Measurements from ENCODE around the gene CD164L2. TPM values are rescaled to one million over a fixed set of nuclear protein-coding genes. Genes with fewer than 3 reads are reported as not detected.

The CD164L2 gene
- polyA plus RNA-seq, 3 donors: not detected

DNA sequence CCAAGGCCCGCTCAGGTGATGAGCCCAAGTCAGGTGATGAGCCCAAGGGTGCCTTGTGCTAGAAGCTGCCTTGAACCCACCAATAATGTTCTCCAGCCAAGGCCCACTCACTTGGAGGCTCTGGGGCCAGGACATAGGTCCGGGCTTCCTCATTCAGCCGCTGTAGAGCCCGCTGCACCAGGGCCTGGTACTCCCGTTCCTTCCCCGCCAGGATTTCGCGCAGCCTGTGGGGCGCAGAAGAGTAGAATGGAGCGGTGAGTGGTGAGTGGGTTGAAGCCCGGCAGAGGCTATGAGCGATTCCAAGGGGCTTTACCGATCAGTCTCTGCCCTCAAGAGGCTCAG is 26.9 kb downstream of the CD164L2 start:
- TF ChIP-seq, protein P1, sequence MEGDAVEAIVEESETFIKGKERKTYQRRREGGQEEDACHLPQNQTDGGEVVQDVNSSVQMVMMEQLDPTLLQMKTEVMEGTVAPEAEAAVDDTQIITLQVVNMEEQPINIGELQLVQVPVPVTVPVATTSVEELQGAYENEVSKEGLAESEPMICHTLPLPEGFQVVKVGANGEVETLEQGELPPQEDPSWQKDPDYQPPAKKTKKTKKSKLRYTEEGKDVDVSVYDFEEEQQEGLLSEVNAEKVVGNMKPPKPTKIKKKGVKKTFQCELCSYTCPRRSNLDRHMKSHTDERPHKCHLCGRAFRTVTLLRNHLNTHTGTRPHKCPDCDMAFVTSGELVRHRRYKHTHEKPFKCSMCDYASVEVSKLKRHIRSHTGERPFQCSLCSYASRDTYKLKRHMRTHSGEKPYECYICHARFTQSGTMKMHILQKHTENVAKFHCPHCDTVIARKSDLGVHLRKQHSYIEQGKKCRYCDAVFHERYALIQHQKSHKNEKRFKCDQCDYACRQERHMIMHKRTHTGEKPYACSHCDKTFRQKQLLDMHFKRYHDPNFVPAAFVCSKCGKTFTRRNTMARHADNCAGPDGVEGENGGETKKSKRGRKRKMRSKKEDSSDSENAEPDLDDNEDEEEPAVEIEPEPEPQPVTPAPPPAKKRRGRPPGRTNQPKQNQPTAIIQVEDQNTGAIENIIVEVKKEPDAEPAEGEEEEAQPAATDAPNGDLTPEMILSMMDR (IDR thresholded peaks at IDR 0.05): no peak
- H3K36me3 Mint-ChIP-seq: peaks cover 23 to 75% of the 10 kb centered on the region in 2 donors
- H3K27ac Mint-ChIP-seq: peak overlapping the region in 1 of 7 donors; percentile 55
- no peak overlapping the region for H3K27ac ChIP-seq (ENCODE audit: low read depth in 1 of 2, low read length in 2 of 2)
- peaks cover 0 to 2% (median 0%) of the 10 kb centered on the region in 7 donors for H3K9me3 Mint-ChIP-seq
- no peak for DNase-seq
- intact Hi-C loops (cut with micrococcal nuclease): loop anchor here in 1 of 2 donors (5.0 kb wide), 1 partner anchor 41 kb away; no protein-coding TSS in a partner anchor
- peaks cover 15 to 33% of the 10 kb centered on the region in 2 donors for H3K36me3 ChIP-seq (replicated peaks in 1 of 2; ENCODE audit: control insufficient read depth in 1 of 2, insufficient read depth in 2 of 2, low read length in 2 of 2)
- H3K4me1 Mint-ChIP-seq: peaks cover 27% of the 10 kb centered on the region
- peak overlapping the region in 1 of 3 experiments; percentile 64 for H3K4me3 ChIP-seq (replicated peaks in 1 of 3; ENCODE audit: low read depth in 2 of 3, low read length in 3 of 3)
- peak overlapping the region; percentile 84 for H3K4me2 ChIP-seq (replicated peaks; ENCODE audit: extremely low read depth, low read length, poor library complexity, severe bottlenecking)
- peaks cover 13% of the 10 kb centered on the region for H4K20me1 ChIP-seq (ENCODE audit: insufficient read depth, low read length)
- H3K27me3 Mint-ChIP-seq (ENCODE audit: low read depth in 3 of 3): peaks cover 15 to 29% (median 25%) of the 10 kb centered on the region in 3 donors
- H3K27me3 ChIP-seq (ENCODE audit: control insufficient read depth in 2 of 2, insufficient read depth in 2 of 2, low read length in 2 of 2): peaks cover 0 to 18% of the 10 kb centered on the region in 2 donors
- H3K9ac ChIP-seq (ENCODE audit: insufficient read depth, low read length, poor library complexity, severe bottlenecking): no peak overlapping the region
- peaks cover 21 to 32% of the 10 kb centered on the region in 2 donors for H3K4me1 ChIP-seq (ENCODE audit: control insufficient read depth in 1 of 2, insufficient read depth in 2 of 2, low read length in 2 of 2)
- no peak overlapping the region for H3K4me3 Mint-ChIP-seq
- 87% methylated on average over 9 of the region's 13 CpGs for WGBS (ENCODE audit: insufficient coverage)
- H3K9me3 ChIP-seq (replicated peaks in 1 of 2; ENCODE audit: control insufficient read depth in 1 of 2, insufficient read depth in 1 of 2, low read length in 2 of 2): no peaks in the 10 kb centered on the region
- no peaks in the 10 kb centered on the region for H3K79me2 ChIP-seq (ENCODE audit: insufficient read depth, low read length)
- no peak overlapping the region for H2AFZ ChIP-seq (ENCODE audit: insufficient read depth, low read depth, low read length, poor library complexity, severe bottlenecking)

DNA sequence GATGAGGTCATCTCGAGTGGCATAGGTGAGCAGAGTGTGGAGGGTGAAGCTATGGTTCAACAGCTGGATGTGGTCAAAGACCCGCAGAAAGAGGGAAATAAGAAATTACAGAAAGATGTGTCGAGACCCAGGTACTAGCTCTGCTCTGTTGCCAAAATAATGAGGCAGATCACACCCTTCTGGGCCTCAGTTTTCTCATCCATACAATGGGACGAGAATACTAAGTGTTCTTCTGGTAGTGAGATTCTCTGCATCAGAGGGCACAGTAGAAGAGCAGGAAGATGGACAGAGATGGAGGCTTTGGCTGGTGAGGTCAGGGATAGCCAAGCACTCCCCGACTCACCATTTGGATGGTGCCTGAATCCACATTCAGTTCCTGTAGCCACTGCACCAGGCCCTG is 27.4 kb downstream of the CD164L2 start:
- H3K27ac ChIP-seq (ENCODE audit: low read depth in 1 of 2, low read length in 2 of 2): no peak overlapping the region
- peaks cover 20 to 39% of the 10 kb centered on the region in 2 donors for H3K36me3 ChIP-seq (replicated peaks in 1 of 2; ENCODE audit: control insufficient read depth in 1 of 2, insufficient read depth in 2 of 2, low read length in 2 of 2)
- H3K9ac ChIP-seq (ENCODE audit: insufficient read depth, low read length, poor library complexity, severe bottlenecking): no peak overlapping the region
- no peak for DNase-seq
- no peak overlapping the region for H3K4me3 ChIP-seq (replicated peaks in 1 of 3; ENCODE audit: low read depth in 2 of 3, low read length in 3 of 3)
- H3K4me3 Mint-ChIP-seq: no peak overlapping the region
- H4K20me1 ChIP-seq (ENCODE audit: insufficient read depth, low read length): peaks cover 13% of the 10 kb centered on the region
- H3K4me1 ChIP-seq (ENCODE audit: control insufficient read depth in 1 of 2, insufficient read depth in 2 of 2, low read length in 2 of 2): peaks cover 18 to 27% of the 10 kb centered on the region in 2 donors
- peaks cover 0 to 2% (median 0%) of the 10 kb centered on the region in 7 donors for H3K9me3 Mint-ChIP-seq
- peaks cover 22% of the 10 kb centered on the region for H3K4me1 Mint-ChIP-seq
- H3K4me2 ChIP-seq (replicated peaks; ENCODE audit: extremely low read depth, low read length, poor library complexity, severe bottlenecking): no peak overlapping the region
- peaks cover 22 to 79% of the 10 kb centered on the region in 2 donors for H3K36me3 Mint-ChIP-seq
- no peak overlapping the region for H2AFZ ChIP-seq (ENCODE audit: insufficient read depth, low read depth, low read length, poor library complexity, severe bottlenecking)
- H3K27ac Mint-ChIP-seq: peak overlapping the region in 1 of 7 donors; percentile 50
- H3K27me3 Mint-ChIP-seq (ENCODE audit: low read depth in 3 of 3): peaks cover 12 to 23% (median 22%) of the 10 kb centered on the region in 3 donors
- H3K27me3 ChIP-seq (ENCODE audit: control insufficient read depth in 2 of 2, insufficient read depth in 2 of 2, low read length in 2 of 2): peaks cover 0 to 12% of the 10 kb centered on the region in 2 donors
- H3K9me3 ChIP-seq (replicated peaks in 1 of 2; ENCODE audit: control insufficient read depth in 1 of 2, insufficient read depth in 1 of 2, low read length in 2 of 2): no peaks in the 10 kb centered on the region
- intact Hi-C loops (cut with micrococcal nuclease): loop anchor here in 1 of 2 donors (5.0 kb wide), 1 partner anchor 42 kb away; no protein-coding TSS in a partner anchor
- TF ChIP-seq, protein P1 (IDR thresholded peaks at IDR 0.05): no peak
- WGBS (ENCODE audit: insufficient coverage): 100% methylated on average over 2 of the region's 5 CpGs
- no peaks in the 10 kb centered on the region for H3K79me2 ChIP-seq (ENCODE audit: insufficient read depth, low read length)

All from CD14-positive monocyte (primary cell).